Thyroid gland (tissue), 4 donors: Measurements from ENCODE around the gene SEH1L. TPM values are rescaled to one million over a fixed set of nuclear protein-coding genes. Genes with fewer than 3 reads are reported as not detected.

Experiments
- DNase-seq, 2 donors: peaks; one replicate each; pipeline ENCODE4 v3.0.0-alpha.2; 2019
- H3K27ac ChIP-seq, 3 donors: fragments of 200-600 bp; sonication (generic); 1 replicate in 2 of 3; 2 replicates in 1 of 3; pipeline ENCODE4 v1.5.1; 2016 to 2019; ENCODE audit warnings: mild to moderate bottlenecking in 1 of 3, moderate library complexity in 1 of 3
- H3K27me3 ChIP-seq: fragments of 200-600 bp; sonication (generic); one replicate; pipeline ENCODE4 v1.5.1; 2019
- H3K36me3 ChIP-seq, 2 donors: fragments of 200-600 bp; sonication (generic); one replicate each; pipeline ENCODE4 v1.5.1; 2016 to 2019
- H3K4me1 ChIP-seq, 2 donors: fragments of 200-600 bp; sonication (generic); one replicate each; pipeline ENCODE4 v1.5.1; 2017 to 2019
- H3K4me3 ChIP-seq, 3 donors: fragments of 200-600 bp; sonication (generic); replicated peaks in 1 of 3; 1 replicate in 2 of 3; 2 replicates in 1 of 3; pipeline ENCODE4 v1.5.1; 2016; ENCODE audit warnings: mild to moderate bottlenecking in 1 of 3
- H3K9me3 ChIP-seq: fragments of 200-600 bp; sonication (generic); one replicate; pipeline ENCODE4 v1.5.1; 2017
- CTCF ChIP-seq, 6 experiments: fragments of 200-600 bp in 3 of 6; fragments of 450-650 bp in 3 of 6; sonication (generic) in 3 of 6; IDR thresholded peaks; one replicate each; pipeline ENCODE4 v1.5.1; 2016 to 2019; ENCODE audit warnings: antibody characterized with exemption in 6 of 6, mild to moderate bottlenecking in 2 of 6, inconsistent platforms in 1 of 6, moderate library complexity in 1 of 6
- POLR2A ChIP-seq, 2 donors: fragments of 450-650 bp; IDR thresholded peaks; one replicate each; pipeline ENCODE4 v1.6.1; 2017; ENCODE audit warnings: antibody characterized with exemption in 2 of 2, mild to moderate bottlenecking in 2 of 2, moderate library complexity in 1 of 2
- WGBS, 2 donors: methylation state at CpG; one replicate each; pipeline ENCODE4 v1.1.5; 2017; 5-methylcytosine and 5-hydroxymethylcytosine counted together
- intact Hi-C: fragments of 100-400 bp; cut with DNase I; formaldehyde crosslinking; loops from one replicate; pipeline ENCODE4 v1.15.1; 2023
- total RNA-seq, 4 donors: library from RNA; depleted of rRNA; stranded (reverse); fragments of >200 nt; gene quantifications; one replicate each; pipeline ENCODE4 v1.2.3, GENCODE V29; 2016

Gene SEH1L
- total RNA-seq, 4 donors from 2014 or later = 26.8 to 48.6 (median 34.9) TPM

- Histone ChIP-seq H3K27me3 (no peaks in the 10 kb centered on the region), H3K9me3 (no peaks in the 10 kb centered on the region), H3K4me1 (peaks cover 11 to 23% of the 10 kb centered on the region in 2 donors), H3K27ac (no peak overlapping the region), H3K4me3 (no peak overlapping the region), H3K36me3 (no peaks in the 10 kb centered on the region)
- peak; percentile 39 to 40 for DNase-seq
- no peak for TF ChIP-seq POLR2A (IDR thresholded peaks at IDR 0.05)
- no peak for TF ChIP-seq CTCF (IDR thresholded peaks at IDR 0.05)
- intact Hi-C loops = no loop called here
- WGBS, 2 donors = 17% methylated on average over 7 of the region's 8 CpGs
These were observed 40.4 kb upstream of the SEH1L start for GRCh38 chr18:12907258-12907925.

DNA sequence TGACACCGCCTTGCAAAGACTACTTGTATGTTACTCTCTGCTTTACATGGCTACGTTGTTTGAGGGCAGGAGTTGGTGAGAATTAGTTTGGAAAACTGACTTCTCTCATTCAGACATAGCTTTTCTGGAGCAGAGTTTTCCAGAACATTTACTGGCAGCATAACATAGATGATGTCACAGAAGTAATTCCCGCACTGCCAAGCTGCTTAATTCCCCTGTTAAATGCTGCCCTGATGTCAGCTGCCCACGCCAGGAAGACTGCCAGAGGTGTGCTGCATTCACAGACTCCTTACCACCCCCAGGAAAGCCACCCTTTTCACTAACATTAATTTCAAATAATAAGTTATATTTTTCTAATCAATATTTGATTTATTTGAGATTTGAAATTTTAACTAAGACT, 39.1 kb upstream of the SEH1L start:
- Histone ChIP-seq H3K36me3 (no peaks in the 10 kb centered on the region), H3K4me1 (peaks cover 11 to 23% of the 10 kb centered on the region in 2 donors), H3K27ac (no peak overlapping the region), H3K4me3 (no peak overlapping the region), H3K9me3 (no peaks in the 10 kb centered on the region), H3K27me3 (no peaks in the 10 kb centered on the region)
- intact Hi-C loops = no loop called here
- WGBS, 2 donors = 86 to 92% methylated on average over 4 of the region's 4 CpGs
- no peak for DNase-seq
- TF ChIP-seq POLR2A (IDR thresholded peaks at IDR 0.05) = no peak

DNA sequence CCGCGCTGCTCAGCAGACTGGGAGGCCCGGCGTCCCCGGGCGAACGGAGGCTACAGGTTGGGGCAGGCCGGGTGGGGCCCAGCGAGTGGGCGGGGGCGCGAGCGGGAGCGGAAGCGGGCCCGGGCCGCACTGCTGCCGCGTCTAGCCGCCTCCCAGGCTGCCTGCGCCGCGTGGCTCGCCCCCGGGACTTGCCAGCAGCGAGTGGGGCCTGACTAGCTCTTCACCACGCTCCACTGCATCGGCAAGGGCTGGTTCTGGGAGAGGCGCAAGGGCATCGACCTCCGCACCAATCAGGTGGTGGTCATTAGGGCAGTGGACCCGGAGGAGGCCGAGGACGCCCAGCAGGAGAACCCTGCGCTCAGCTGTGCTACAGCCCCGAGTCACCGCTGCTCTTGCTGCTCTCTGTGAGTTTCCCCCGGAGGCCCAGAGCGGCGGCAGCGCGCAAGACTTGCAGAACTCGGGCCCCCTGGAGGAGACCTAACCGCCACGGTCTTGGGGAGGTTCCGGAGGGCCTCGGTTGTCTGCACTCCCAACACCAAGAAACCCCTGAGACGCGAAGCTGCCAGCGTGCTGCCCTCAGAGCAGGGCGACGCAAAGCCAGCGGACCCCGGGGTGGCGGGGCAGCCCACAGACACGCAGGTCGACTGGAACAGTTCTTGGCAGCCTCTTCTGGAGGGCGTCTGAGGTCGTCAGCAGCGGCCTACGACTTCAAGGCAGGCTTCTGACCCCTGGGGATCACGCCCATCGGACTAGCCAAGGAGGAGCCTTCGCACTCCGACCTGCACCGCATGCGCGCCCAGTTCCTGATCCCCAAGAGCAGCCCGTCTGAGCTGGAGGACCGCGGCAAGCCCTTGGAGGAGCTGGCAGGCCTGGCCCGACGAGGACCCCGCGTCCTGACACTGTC, 36.5 kb upstream of the SEH1L start:
- Histone ChIP-seq H3K4me3 (peak overlapping the region in 1 of 3 donors; percentile 10), H3K27ac (peak overlapping the region in 1 of 3 donors; percentile 25), H3K4me1 (peaks cover 11 to 23% of the 10 kb centered on the region in 2 donors), H3K36me3 (no peaks in the 10 kb centered on the region), H3K9me3 (no peaks in the 10 kb centered on the region), H3K27me3 (no peaks in the 10 kb centered on the region)
- intact Hi-C loops = no loop called here
- peak; percentile 90 to 91 for DNase-seq
- 22 to 31% methylated on average over 11 to 49 of the region's 75 CpGs for WGBS, 2 donors
- TF ChIP-seq CTCF (IDR thresholded peaks at IDR 0.05) (no peak), POLR2A (IDR thresholded peaks at IDR 0.05) (peak in 1 of 2 donors; percentile 17)

- 64 to 68% methylated on average over 36 to 38 of the region's 75 CpGs for WGBS, 2 donors
- no peaks in the 10 kb centered on the region for H3K27me3 ChIP-seq
- H3K4me1 ChIP-seq = peaks cover 8 to 15% of the 10 kb centered on the region in 2 donors
- no peak for DNase-seq
- TF ChIP-seq POLR2A (IDR thresholded peaks at IDR 0.05) (no peak), CTCF (IDR thresholded peaks at IDR 0.05) (no peak)
- no peaks in the 10 kb centered on the region for H3K9me3 ChIP-seq
- H3K27ac ChIP-seq = no peak overlapping the region
- no peak overlapping the region for H3K4me3 ChIP-seq
- no peaks in the 10 kb centered on the region for H3K36me3 ChIP-seq
- intact Hi-C loops = no loop called here
These were observed 35.7 kb upstream of the SEH1L start for GRCh38 chr18:12911929-12912703.

DNA sequence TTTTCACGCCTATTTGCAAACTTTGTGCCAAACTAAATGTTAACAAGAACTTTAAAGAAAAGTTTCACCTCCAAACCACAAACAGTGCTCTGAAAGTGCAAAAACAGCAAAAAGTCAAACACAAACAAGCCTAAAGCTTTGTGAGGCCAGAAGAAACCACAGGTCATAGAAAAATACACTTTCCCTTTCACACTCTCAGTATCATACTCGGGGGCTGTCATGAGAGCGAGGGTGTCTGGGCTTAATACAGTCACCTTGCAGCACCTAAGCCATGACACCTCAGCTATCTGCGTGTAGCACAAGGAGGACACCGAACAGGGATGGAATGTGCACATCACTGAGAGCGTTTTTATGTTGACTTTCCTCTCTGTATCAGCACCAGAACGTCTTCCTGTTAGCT, 26.6 kb upstream of the SEH1L start:
- no peaks in the 10 kb centered on the region for H3K4me1 ChIP-seq
- intact Hi-C loops = no loop called here
- H3K9me3 ChIP-seq = no peaks in the 10 kb centered on the region
- no peak overlapping the region for H3K27ac ChIP-seq
- TF ChIP-seq POLR2A (IDR thresholded peaks at IDR 0.05) (no peak), CTCF (IDR thresholded peaks at IDR 0.05) (no peak)
- H3K4me3 ChIP-seq = no peak overlapping the region
- H3K27me3 ChIP-seq = no peaks in the 10 kb centered on the region
- no peak for DNase-seq
- 53 to 68% methylated on average over 7 of the region's 7 CpGs for WGBS, 2 donors
- no peaks in the 10 kb centered on the region for H3K36me3 ChIP-seq
